Memory B cell (primary cell): Measurements from ENCODE around the gene CSRP2.

Source experiments
- ATAC-seq: fragments of 150-1000 bp; cut with Tn5 transposase; 2 replicates; pipeline ENCODE4 v1.10.0; 2021; ENCODE audit warnings: low read depth, mild to moderate bottlenecking, moderate library complexity
- DNase-seq, 2 donors: peaks; one replicate each; pipeline ENCODE4 v3.0.0; 2022; ENCODE audit warnings: low spot score in 2 of 2
- H3K27ac Mint-ChIP-seq: one replicate; pipeline ENCODE4 v1.8.0; 2022; ENCODE audit warnings: mild to moderate bottlenecking, moderate library complexity, mixed read lengths
- H3K27me3 Mint-ChIP-seq: one replicate; pipeline ENCODE4 v1.8.0; 2022; ENCODE audit warnings: mixed read lengths
- H3K36me3 Mint-ChIP-seq: one replicate; pipeline ENCODE4 v1.8.0; 2022; ENCODE audit warnings: mild to moderate bottlenecking, mixed read lengths
- H3K4me1 Mint-ChIP-seq: one replicate; pipeline ENCODE4 v1.8.0; 2022; ENCODE audit warnings: mixed read lengths
- H3K4me3 Mint-ChIP-seq: one replicate; pipeline ENCODE4 v1.8.0; 2022; ENCODE audit warnings: mild to moderate bottlenecking, moderate library complexity, mixed read lengths
- H3K9me3 Mint-ChIP-seq: one replicate; pipeline ENCODE4 v1.8.0; 2022; ENCODE audit warnings: mixed read lengths

The CSRP2 gene

GRCh38 chr12:76908303-76909017 is 29.6 kb upstream of the CSRP2 start:
- no peaks in the 10 kb centered on the region for H3K9me3 Mint-ChIP-seq
- H3K4me3 Mint-ChIP-seq, result no peak overlapping the region
- H3K36me3 Mint-ChIP-seq, result no peaks in the 10 kb centered on the region
- ATAC-seq (no peak), DNase-seq (no peak)
- H3K4me1 Mint-ChIP-seq, result no peaks in the 10 kb centered on the region
- H3K27ac Mint-ChIP-seq, result no peak overlapping the region
- H3K27me3 Mint-ChIP-seq, result peaks cover 9% of the 10 kb centered on the region

DNA sequence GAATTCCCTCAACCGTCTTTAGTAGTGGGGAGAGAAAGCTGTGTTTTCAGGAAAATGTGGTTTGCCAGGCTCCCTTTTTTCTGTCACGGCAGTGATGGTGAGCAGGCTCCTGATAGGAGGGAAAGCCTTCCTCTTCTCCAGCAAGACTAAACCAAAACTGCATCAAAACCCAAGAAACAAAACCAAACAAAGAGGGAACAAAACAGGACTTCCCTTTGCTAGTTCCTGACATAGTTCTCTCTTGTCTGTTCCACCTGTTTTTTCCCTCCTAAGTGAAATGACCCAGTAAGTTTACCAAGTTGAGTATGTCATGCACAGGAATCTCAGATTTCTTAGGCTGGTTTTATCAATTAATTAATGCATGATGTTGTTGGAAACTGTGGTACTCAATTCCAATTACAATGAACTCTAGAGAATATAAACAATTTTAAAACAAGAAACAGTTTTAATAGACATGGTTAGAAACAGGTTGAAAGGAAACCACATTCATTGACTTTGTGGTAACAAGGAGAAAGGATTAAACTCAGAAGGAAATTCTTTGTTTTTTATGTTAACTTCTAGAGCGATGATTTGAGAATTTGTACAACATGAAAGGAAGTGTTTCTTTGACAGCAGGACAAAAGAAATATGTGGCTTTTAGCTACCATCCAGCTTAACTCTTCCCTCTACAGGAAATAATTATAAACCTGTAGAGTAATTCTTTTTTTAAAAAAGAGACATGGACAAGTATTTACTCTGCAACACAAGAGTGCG is 23.0 kb upstream of the CSRP2 start:
- H3K4me1 Mint-ChIP-seq, result peaks cover 3% of the 10 kb centered on the region
- DNase-seq (no peak), ATAC-seq (no peak)
- no peaks in the 10 kb centered on the region for H3K9me3 Mint-ChIP-seq
- no peak overlapping the region for H3K4me3 Mint-ChIP-seq
- H3K36me3 Mint-ChIP-seq, result no peaks in the 10 kb centered on the region
- H3K27ac Mint-ChIP-seq, result no peak overlapping the region
- peaks cover 4% of the 10 kb centered on the region for H3K27me3 Mint-ChIP-seq

DNA sequence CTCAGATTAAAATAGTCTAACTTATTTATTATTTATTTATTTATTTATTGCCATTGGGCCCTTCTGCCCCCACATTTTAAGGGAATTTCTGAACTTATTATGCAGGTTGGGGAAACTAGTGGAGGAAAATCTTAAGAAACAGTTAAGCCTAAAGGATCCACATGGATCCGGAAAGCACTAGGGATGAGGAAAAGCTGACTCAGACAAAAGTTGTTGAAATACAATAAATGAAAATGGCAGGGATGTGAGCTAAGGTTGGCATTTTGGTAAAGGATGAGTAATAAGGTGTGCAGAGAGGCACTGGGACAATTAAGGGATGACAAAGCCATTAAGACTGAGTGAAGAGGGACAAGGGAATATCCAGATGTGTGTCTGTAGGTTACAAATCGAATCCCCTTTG is 20.7 kb upstream of the CSRP2 start:
- H3K4me1 Mint-ChIP-seq, result peaks cover 5% of the 10 kb centered on the region
- DNase-seq (no peak), ATAC-seq (no peak)
- H3K4me3 Mint-ChIP-seq, result no peak overlapping the region
- H3K9me3 Mint-ChIP-seq, result no peaks in the 10 kb centered on the region
- no peak overlapping the region for H3K27ac Mint-ChIP-seq
- no peaks in the 10 kb centered on the region for H3K36me3 Mint-ChIP-seq
- peaks cover 6% of the 10 kb centered on the region for H3K27me3 Mint-ChIP-seq

- Mint-ChIP-seq H3K27me3 (peaks cover 6% of the 10 kb centered on the region), H3K4me1 (peaks cover 5% of the 10 kb centered on the region)
- no peak for ATAC-seq
These were observed 19.6 kb upstream of the CSRP2 start for GRCh38 chr12:76898442-76898841.

GRCh38 chr12:76896274-76896673 is 17.5 kb upstream of the CSRP2 start:
- H3K36me3 Mint-ChIP-seq, result no peaks in the 10 kb centered on the region
- H3K9me3 Mint-ChIP-seq, result no peaks in the 10 kb centered on the region
- DNase-seq (no peak), ATAC-seq (no peak)
- H3K27me3 Mint-ChIP-seq, result peaks cover 8% of the 10 kb centered on the region
- no peak overlapping the region for H3K27ac Mint-ChIP-seq
- H3K4me1 Mint-ChIP-seq, result peaks cover 2% of the 10 kb centered on the region
- no peak overlapping the region for H3K4me3 Mint-ChIP-seq

More at GRCh38 chr12:76898442-76898841, 19.6 kb upstream of the CSRP2 start:
- Mint-ChIP-seq H3K9me3 (no peaks in the 10 kb centered on the region), H3K4me3 (no peak overlapping the region), H3K27ac (no peak overlapping the region), H3K36me3 (no peaks in the 10 kb centered on the region)
- no peak for DNase-seq

- H3K4me3 Mint-ChIP-seq, result no peak overlapping the region
- H3K36me3 Mint-ChIP-seq, result no peaks in the 10 kb centered on the region
- peaks cover 2% of the 10 kb centered on the region for H3K4me1 Mint-ChIP-seq
- H3K9me3 Mint-ChIP-seq, result no peaks in the 10 kb centered on the region
- H3K27me3 Mint-ChIP-seq, result peaks cover 8% of the 10 kb centered on the region
- no peak for DNase-seq
- ATAC-seq, result no peak
- no peak overlapping the region for H3K27ac Mint-ChIP-seq
These were observed 17.0 kb upstream of the CSRP2 start for GRCh38 chr12:76895796-76896195.

DNA sequence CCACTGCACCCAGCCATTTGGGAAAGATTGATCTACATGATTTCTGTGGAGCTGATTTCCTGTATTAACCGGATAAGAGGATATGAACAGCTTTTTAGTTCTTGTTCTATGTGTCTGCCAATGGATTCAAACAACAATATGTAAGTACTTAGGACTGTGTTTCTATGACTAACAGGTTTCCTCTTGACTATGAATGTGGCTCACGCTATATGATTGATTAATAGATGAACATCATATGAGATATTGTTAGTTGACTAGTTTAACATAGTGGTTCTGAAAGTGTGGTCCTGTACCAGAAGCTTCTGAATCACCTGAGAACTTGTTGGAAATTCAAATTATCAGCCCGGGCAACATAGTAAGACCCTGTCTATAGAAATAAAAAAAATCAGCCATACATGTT is 12.8 kb upstream of the CSRP2 start:
- DNase-seq, result no peak
- Mint-ChIP-seq H3K9me3 (no peaks in the 10 kb centered on the region), H3K36me3 (no peaks in the 10 kb centered on the region), H3K27ac (no peak overlapping the region), H3K4me3 (no peak overlapping the region), H3K4me1 (peaks cover 2% of the 10 kb centered on the region), H3K27me3 (peaks cover 13% of the 10 kb centered on the region)
- ATAC-seq, result no peak

DNA sequence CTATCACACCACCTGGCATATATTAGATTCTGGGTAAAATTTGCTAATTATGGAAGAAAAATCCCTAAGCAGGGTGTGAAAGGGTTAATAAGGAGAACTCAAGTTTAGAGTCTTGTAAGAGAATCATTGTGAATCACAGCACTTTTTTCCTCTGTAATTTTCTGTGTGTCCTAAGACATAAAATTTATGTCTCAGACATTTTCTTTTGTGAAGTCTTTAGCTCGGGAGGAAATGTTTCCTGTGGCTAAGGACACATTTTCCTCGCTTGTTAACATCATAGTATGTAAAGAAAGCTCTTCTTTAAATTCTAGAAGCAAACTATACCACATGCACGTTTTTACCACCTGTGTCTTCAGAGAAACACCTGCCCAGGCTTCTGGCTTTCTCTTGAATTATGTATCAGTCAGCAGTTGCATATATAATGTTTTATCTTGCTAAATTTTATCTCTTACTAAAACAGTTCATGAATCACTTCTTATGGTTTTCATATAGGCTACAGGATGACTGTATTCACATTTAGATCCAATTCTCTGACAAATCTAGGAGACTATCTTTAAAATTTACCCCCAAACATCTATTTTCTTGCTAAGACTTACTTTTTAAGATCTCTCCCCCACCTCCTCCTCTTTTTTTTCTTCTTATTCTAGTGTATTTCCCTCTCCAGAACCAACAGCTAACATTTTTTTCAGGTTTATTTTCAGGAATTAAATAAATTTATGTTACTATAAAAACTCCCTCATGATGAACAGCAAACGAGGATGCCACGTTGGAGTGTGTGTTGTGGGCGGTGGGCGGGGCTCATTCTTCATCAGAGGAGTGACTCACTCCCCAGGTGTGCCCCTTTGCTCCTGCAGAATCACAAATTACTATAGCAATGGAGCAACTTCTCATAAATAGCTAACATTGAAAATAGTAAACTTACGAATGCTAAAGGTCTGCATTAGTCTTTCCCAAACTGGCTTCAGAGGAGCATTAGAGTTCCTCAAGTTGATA is 11.6 kb upstream of the CSRP2 start:
- Mint-ChIP-seq H3K27ac (no peak overlapping the region), H3K4me1 (peaks cover 2% of the 10 kb centered on the region), H3K27me3 (peaks cover 13% of the 10 kb centered on the region)

DNA sequence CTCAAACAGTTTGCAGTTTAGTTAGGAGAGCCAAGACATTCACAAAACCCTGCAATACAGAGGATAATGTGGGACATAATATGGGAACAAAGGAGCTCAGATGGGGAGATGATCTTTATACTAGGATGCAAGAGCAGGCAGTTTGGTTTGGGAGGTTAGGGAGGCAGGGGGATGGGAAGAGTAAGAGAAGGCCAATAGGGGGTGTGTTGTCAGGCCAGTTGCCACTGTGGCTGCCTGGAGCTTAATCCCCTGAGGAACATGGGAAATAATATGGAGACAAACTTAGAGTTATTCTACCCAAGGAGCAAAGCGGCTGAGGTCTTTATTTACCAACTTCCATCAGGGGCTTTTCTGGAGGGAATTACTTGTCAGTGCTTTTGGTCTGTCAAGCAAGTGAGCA is 10.0 kb upstream of the CSRP2 start:
- Mint-ChIP-seq H3K27ac (no peak overlapping the region), H3K4me3 (no peak overlapping the region), H3K4me1 (no peaks in the 10 kb centered on the region), H3K9me3 (no peaks in the 10 kb centered on the region), H3K36me3 (no peaks in the 10 kb centered on the region), H3K27me3 (peaks cover 15% of the 10 kb centered on the region)
- no peak for ATAC-seq
- DNase-seq, result no peak

More for the DNA sequence above, 11.6 kb upstream of the CSRP2 start:
- ATAC-seq (no peak), DNase-seq (no peak)
- H3K9me3 Mint-ChIP-seq, result no peaks in the 10 kb centered on the region
- no peaks in the 10 kb centered on the region for H3K36me3 Mint-ChIP-seq
- H3K4me3 Mint-ChIP-seq, result no peak overlapping the region

DNA sequence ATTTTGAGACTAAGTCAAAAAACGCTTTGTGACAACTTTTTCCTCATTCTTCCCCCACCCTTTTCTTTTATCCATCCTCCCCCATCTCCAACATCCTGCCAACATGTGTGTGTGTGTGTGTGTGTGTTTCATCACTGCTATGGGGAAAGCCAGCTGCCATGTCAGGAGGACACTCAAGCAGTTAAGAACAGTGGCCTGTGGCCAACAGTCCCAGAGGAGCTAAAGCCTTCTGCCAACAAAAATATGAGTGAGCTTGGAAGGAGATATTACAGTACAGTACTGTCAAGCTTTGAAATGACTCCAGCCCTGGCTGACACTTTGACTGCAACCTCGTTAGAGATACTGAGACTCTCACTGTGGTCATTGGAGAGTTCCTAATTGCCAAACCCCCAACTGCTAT is 5.0 kb upstream of the CSRP2 start:
- H3K27ac Mint-ChIP-seq, result no peak overlapping the region
- H3K27me3 Mint-ChIP-seq, result peaks cover 22% of the 10 kb centered on the region
- H3K36me3 Mint-ChIP-seq, result no peaks in the 10 kb centered on the region
- no peaks in the 10 kb centered on the region for H3K9me3 Mint-ChIP-seq
- H3K4me1 Mint-ChIP-seq, result peaks cover 3% of the 10 kb centered on the region
- H3K4me3 Mint-ChIP-seq, result no peak overlapping the region
- no peak for DNase-seq
- ATAC-seq, result no peak

- Mint-ChIP-seq H3K9me3 (no peaks in the 10 kb centered on the region), H3K4me1 (peaks cover 7% of the 10 kb centered on the region), H3K36me3 (no peaks in the 10 kb centered on the region), H3K27me3 (peaks cover 22% of the 10 kb centered on the region), H3K4me3 (no peak overlapping the region), H3K27ac (no peak overlapping the region)
- ATAC-seq, result no peak
- DNase-seq, result no peak
These were observed 4.3 kb upstream of the CSRP2 start for GRCh38 chr12:76883151-76883550.

GRCh38 chr12:76882367-76882766 is 3.5 kb upstream of the CSRP2 start:
- peaks cover 25% of the 10 kb centered on the region for H3K27me3 Mint-ChIP-seq
- no peak for DNase-seq
- no peak overlapping the region for H3K27ac Mint-ChIP-seq
- H3K36me3 Mint-ChIP-seq, result no peaks in the 10 kb centered on the region
- H3K4me1 Mint-ChIP-seq, result peaks cover 7% of the 10 kb centered on the region
- H3K4me3 Mint-ChIP-seq, result no peak overlapping the region
- ATAC-seq, result no peak
- no peaks in the 10 kb centered on the region for H3K9me3 Mint-ChIP-seq

DNA sequence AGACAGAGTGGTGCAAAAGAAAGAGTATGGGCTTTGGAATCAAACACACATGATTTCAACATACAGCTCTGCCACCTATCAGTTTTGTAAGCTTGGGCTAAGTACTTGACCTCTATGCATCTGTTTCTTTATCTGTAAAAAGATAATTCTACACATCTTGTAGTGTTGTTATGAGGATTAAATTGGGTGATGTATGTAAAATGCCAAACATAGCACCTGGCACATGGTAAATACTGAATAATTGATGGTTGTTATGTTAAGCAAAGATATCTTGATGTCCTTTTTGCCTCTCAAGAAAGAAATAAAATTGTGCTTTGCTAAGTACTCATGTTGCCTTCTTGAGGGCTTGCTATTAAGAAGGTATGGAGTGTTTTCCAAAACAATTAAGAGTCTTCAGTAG is 2.3 kb upstream of the CSRP2 start:
- peaks cover 23% of the 10 kb centered on the region for H3K27me3 Mint-ChIP-seq
- H3K36me3 Mint-ChIP-seq, result no peaks in the 10 kb centered on the region
- no peak for ATAC-seq
- DNase-seq, result no peak
- peaks cover 7% of the 10 kb centered on the region for H3K4me1 Mint-ChIP-seq
- no peak overlapping the region for H3K4me3 Mint-ChIP-seq
- H3K27ac Mint-ChIP-seq, result no peak overlapping the region
- H3K9me3 Mint-ChIP-seq, result no peaks in the 10 kb centered on the region

DNA sequence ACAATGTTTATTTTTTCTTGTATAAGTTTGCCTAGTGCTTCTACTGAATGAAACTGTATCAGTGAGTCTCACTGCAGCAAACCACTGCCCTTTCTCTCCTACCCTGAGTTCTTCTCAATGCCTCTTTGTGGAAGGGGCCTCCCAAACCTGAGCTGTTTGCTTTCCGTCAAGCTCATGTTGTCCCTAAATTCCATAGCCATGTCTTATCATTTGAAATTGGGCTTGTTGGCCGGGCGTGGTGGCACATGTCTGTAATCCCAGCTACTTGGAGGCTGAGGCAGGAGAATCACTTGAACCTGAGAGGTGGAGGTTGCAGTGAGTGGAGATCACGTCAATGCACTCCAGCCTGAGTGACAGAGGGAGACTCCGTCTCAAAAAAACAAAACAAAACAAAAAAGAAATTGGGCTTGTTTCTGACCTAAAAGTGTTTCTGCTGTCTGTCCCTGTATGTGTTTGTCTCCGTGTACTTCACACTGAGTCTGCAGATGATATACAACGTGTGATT is 1.8 kb upstream of the CSRP2 start:
- DNase-seq (no peak), ATAC-seq (no peak)
- H3K4me3 Mint-ChIP-seq, result no peak overlapping the region
- no peaks in the 10 kb centered on the region for H3K9me3 Mint-ChIP-seq
- peaks cover 21% of the 10 kb centered on the region for H3K27me3 Mint-ChIP-seq
- H3K27ac Mint-ChIP-seq, result no peak overlapping the region
- peaks cover 7% of the 10 kb centered on the region for H3K4me1 Mint-ChIP-seq
- H3K36me3 Mint-ChIP-seq, result no peaks in the 10 kb centered on the region
